HEK293 (cell line): ENCODE measurements around the gene STIM1.

Experiments
- CTCF ChIP-seq: fragments of 450-650 bp; formaldehyde crosslinking; IDR thresholded peaks from 2 replicates; pipeline ENCODE4 v1.5.1; 2016; ENCODE audit warnings: missing biosample characterization, missing genetic modification characterization
- PBX3 ChIP-seq: sonication (generic); formaldehyde crosslinking; IDR thresholded peaks from 2 replicates; pipeline ENCODE4 v1.8.1; 2022; ENCODE audit warnings: mild to moderate bottlenecking, moderate library complexity, missing genetic modification reagents
- REST ChIP-seq: fragments of 450-650 bp; formaldehyde crosslinking; IDR thresholded peaks from 2 replicates; pipeline ENCODE4 v1.5.1; 2016; ENCODE audit warnings: missing biosample characterization, missing genetic modification characterization
- ZBTB26 ChIP-seq: fragments of 450-650 bp; formaldehyde crosslinking; optimal IDR thresholded peaks from 2 replicates; pipeline ENCODE3; 2016; ENCODE audit warnings: missing biosample characterization, mild to moderate bottlenecking, missing genetic modification characterization
- ZNF138 ChIP-seq: fragments of 450-650 bp; formaldehyde crosslinking; IDR thresholded peaks from 2 replicates; pipeline ENCODE4 v1.5.1; 2016; ENCODE audit warnings: missing biosample characterization, missing genetic modification characterization, borderline replicate concordance
- ZNF174 ChIP-seq: fragments of 450-650 bp; formaldehyde crosslinking; IDR thresholded peaks from 2 replicates; pipeline ENCODE4 v1.5.0; 2017; ENCODE audit warnings: missing biosample characterization, mild to moderate bottlenecking, missing genetic modification characterization
- ZNF324 ChIP-seq: fragments of 450-650 bp; formaldehyde crosslinking; IDR thresholded peaks from 2 replicates; pipeline ENCODE4 v1.5.1; 2016; ENCODE audit warnings: missing biosample characterization, missing genetic modification characterization
- ZNF350 ChIP-seq: fragments of 450-650 bp; formaldehyde crosslinking; IDR thresholded peaks from 2 replicates; pipeline ENCODE4 v1.5.0; 2017; ENCODE audit warnings: missing biosample characterization, mild to moderate bottlenecking, missing genetic modification characterization
- ZNF449 ChIP-seq: fragments of 450-650 bp; formaldehyde crosslinking; IDR thresholded peaks from 2 replicates; pipeline ENCODE4 v1.5.1; 2017; ENCODE audit warnings: missing biosample characterization, mild to moderate bottlenecking, missing genetic modification characterization, moderate library complexity
- ZNF768 ChIP-seq: fragments of 450-650 bp; formaldehyde crosslinking; IDR thresholded peaks from 2 replicates; pipeline ENCODE4 v1.5.1; 2018; ENCODE audit warnings: missing biosample characterization, mild to moderate bottlenecking, missing genetic modification characterization

- TF ChIP-seq ZNF138 (tag by site-specific recombination) (no peak), CTCF (tag by site-specific recombination) (no peak), ZBTB26 (tag by site-specific recombination) (no peak), ZNF324 (tag by site-specific recombination) (no peak), ZNF768 (tag by site-specific recombination) (no peak), ZNF174 (tag by site-specific recombination) (no peak), ZNF350 (tag by site-specific recombination) (no peak), ZNF449 (tag by site-specific recombination) (no peak), PBX3 (CRISPR knock-in tag) (no peak), REST (tag by site-specific recombination) (no peak)
Measured at GRCh38 chr11:4065086-4065485, 209.6 kb downstream of the STIM1 start.
